HG03095 (cell line): ENCODE measurements around the gene FLNC.

Experiments
- ATAC-seq: cut with Tn5 transposase; IDR thresholded peaks from one replicate; pipeline ENCODE4 v1.9.1; 2021; ENCODE audit warnings: moderate library complexity; ENCODE audit not compliant: unreplicated experiment

The FLNC gene

GRCh38 chr7:128830231-128831177, at the start of gene FLNC:
Gene FLNC (plus strand): TSS chr7:128830406. CDS start chr7:128830638, 232 bp downstream.
- ATAC-seq = no peak

- no peak for ATAC-seq
Measured at GRCh38 chr7:128781126-128781525, 49.1 kb upstream of the FLNC start.

GRCh38 chr7:128781851-128782250, 48.4 kb upstream of the FLNC start:
- ATAC-seq = no peak

- no peak for ATAC-seq
Measured at GRCh38 chr7:128783143-128783861, 46.9 kb upstream of the FLNC start.

- ATAC-seq = no peak
Measured at GRCh38 chr7:128785738-128786137, 44.5 kb upstream of the FLNC start.

- no peak for ATAC-seq
Measured at GRCh38 chr7:128788446-128789412, 41.5 kb upstream of the FLNC start.

- no peak for ATAC-seq
Measured at GRCh38 chr7:128790315-128791041, 39.7 kb upstream of the FLNC start.

- peak; percentile 85 for ATAC-seq
Measured at GRCh38 chr7:128791121-128791971, 38.9 kb upstream of the FLNC start, which contains the start of gene CCDC136. Gene CCDC136 (plus strand): TSS chr7:128791968. CDS start chr7:128792412, 444 bp downstream.

- no peak for ATAC-seq
Measured at GRCh38 chr7:128791972-128792327, 38.3 kb upstream of the FLNC start.

GRCh38 chr7:128792471-128793180, 37.6 kb upstream of the FLNC start:
- ATAC-seq = no peak

GRCh38 chr7:128793181-128793547, 37.0 kb upstream of the FLNC start:
- no peak for ATAC-seq

GRCh38 chr7:128794020-128794419, 36.2 kb upstream of the FLNC start:
- no peak for ATAC-seq

GRCh38 chr7:128794436-128794835, 35.8 kb upstream of the FLNC start:
- ATAC-seq = no peak

- no peak for ATAC-seq
Measured at GRCh38 chr7:128795129-128795528, 35.1 kb upstream of the FLNC start.

GRCh38 chr7:128796327-128796726, 33.9 kb upstream of the FLNC start:
- no peak for ATAC-seq

GRCh38 chr7:128799451-128799850, 30.8 kb upstream of the FLNC start:
- no peak for ATAC-seq

GRCh38 chr7:128800567-128800966, 29.6 kb upstream of the FLNC start:
- no peak for ATAC-seq

- ATAC-seq = no peak
Measured at GRCh38 chr7:128801003-128801402, 29.2 kb upstream of the FLNC start.
